ENCODE measurements around the gene C3orf52. TPM values are rescaled to one million over a fixed set of nuclear protein-coding genes. Genes with fewer than 3 reads are reported as not detected.

C3orf52 gene
- total RNA-seq, 2 experiments from 2014 or later, result 2.0 to 3.3 TPM

- DNase-seq (no peak), ATAC-seq (no peak)
- Mint-ChIP-seq H3K9me3 (no peaks in the 10 kb centered on the region), H3K4me3 (no peak overlapping the region), H3K4me1 (ENCODE audit: low read depth) (no peaks in the 10 kb centered on the region), H3K36me3 (ENCODE audit: low read depth) (no peaks in the 10 kb centered on the region), H3K27ac (no peak overlapping the region), H3K27me3 (no peaks in the 10 kb centered on the region)
- POLR2A ChIA-PET, result no interaction called here
- TF ChIP-seq CTCF (IDR thresholded peaks at IDR 0.05), result no peak
- intact Hi-C loops (cut with micrococcal nuclease), result no loop called here
- CTCF ChIA-PET, result interaction anchor here (0.5 to 2.0 kb wide), 2 partner anchors 56 to 319 kb away, joined by 3 to 6 read pairs; no protein-coding TSS in a partner anchor
Observed at GRCh38 chr3:112167758-112168157, 81.6 kb downstream of the C3orf52 start.

Small RNAs within 50 kb of the gene (microRNA-seq; reads per million reads assigned to microRNA genes)
- gene MIR567 (ENCODE audit: borderline microRNAs expressed, borderline replicate concordance), result not detected

Other genes with a start within 250 kb of the C3orf52 start
- 1 to 10 TPM; 1.2 to 2.4 TPM for gene PHLDB2, start 227.1 kb upstream of the C3orf52 start, total RNA-seq
- gene ABHD10, start 107.4 kb upstream of the C3orf52 start, total RNA-seq, result 10 to 100 TPM; 59.4 to 66.5 TPM
- gene TAGLN3, start 87.5 kb upstream of the C3orf52 start, total RNA-seq, result 1 to 10 TPM in 1 of 2 experiments, under 1 TPM in 1; 0.89 to 1.2 TPM
- gene TMPRSS7, start 51.7 kb upstream of the C3orf52 start, total RNA-seq, result not detected
- 10 to 100 TPM in 1 of 2 experiments, 1 to 10 TPM in 1; 9.9 to 12.9 TPM for gene GCSAM, start 46.9 kb downstream of the C3orf52 start, total RNA-seq
- gene SLC9C1, start 207.8 kb downstream of the C3orf52 start, total RNA-seq, result not detected
- gene CD200, start 246.8 kb downstream of the C3orf52 start, total RNA-seq, result 10 to 100 TPM; 15.7 to 16.7 TPM